SK-N-DZ (cell line): ENCODE data around the gene BDH1.

Source experiments
- DNase-seq: peaks from one replicate; pipeline ENCODE4 v3.0.0-alpha.2; 2015; ENCODE audit warnings: low spot score
- small RNA-seq, 2 experiments: library from RNA; depleted of rRNA; stranded (forward); fragments of <200 nt; gene quantifications; one replicate each; pipeline ENCODE3, GENCODE V24; 2014

BDH1 gene

DNA sequence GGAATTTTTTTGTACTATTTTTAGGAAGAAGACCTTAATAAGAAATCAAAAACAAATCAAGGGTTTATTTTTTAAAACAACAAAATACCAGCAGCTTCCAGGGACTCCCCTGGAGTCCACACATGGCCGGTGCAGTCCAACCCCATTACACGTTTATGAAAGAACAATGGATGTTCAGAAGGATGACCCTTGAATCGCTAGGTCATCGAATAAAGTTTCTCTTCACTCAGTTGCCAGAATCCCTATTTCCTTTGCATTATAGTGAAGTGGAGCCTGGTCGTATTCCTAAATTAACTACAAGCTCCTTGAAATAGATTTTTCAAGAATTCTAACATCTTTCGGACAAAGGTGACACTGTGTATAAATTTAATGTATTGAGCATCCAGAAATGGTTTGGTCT lies 95.1 kb downstream of the BDH1 start:
- DNase-seq = no peak

DNA sequence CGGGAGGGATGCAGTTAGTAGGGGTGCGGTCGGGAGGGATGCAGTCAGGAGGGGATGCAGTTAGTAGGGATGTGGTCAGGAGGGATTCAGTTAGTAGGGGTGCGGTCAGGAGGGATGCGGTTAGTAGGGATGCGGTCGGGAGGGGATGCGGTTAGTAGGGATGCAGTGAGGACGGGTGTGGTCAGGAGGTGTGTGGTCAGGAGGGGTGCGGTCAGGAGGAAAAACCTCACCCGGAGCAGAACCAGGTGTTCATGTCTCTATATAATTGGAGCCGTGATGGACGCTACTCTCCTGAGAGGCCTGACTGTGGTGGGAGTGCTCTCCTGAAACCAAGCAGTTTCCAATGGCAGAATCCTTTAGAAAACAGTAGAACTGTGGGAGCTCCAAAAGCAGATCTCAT lies 95.8 kb downstream of the BDH1 start:
- DNase-seq = no peak

Small RNAs within 50 kb of the gene (small RNA-seq; reads per million reads assigned to genes)
- gene AC132008.1 = 0 reads per million in 2 experiments
